ENCODE results near the gene FGF23. TPM values are rescaled to one million over a fixed set of nuclear protein-coding genes. Genes with fewer than 3 reads are reported as not detected.

Gene FGF23
- total RNA-seq, 1 donor from 2014 or later, result not detected

GRCh38 chr12:4323396-4323795 is 56.1 kb downstream of the FGF23 start:
- H3K27me3 ChIP-seq (ENCODE audit: control insufficient read depth, insufficient read depth, low read length), result no peaks in the 10 kb centered on the region
- peaks cover 3% of the 10 kb centered on the region for H3K36me3 ChIP-seq (ENCODE audit: control insufficient read depth, insufficient read depth, low read length)
- no peak for DNase-seq (ENCODE audit: low read depth)
- H3K4me3 ChIP-seq (ENCODE audit: low read depth, low read length), result no peak overlapping the region
- no peak for FAIRE-seq
- TF ChIP-seq CTCF (IDR thresholded peaks at IDR 0.05; ENCODE audit: insufficient read depth, low read length, severe bottlenecking), result no peak

DNA sequence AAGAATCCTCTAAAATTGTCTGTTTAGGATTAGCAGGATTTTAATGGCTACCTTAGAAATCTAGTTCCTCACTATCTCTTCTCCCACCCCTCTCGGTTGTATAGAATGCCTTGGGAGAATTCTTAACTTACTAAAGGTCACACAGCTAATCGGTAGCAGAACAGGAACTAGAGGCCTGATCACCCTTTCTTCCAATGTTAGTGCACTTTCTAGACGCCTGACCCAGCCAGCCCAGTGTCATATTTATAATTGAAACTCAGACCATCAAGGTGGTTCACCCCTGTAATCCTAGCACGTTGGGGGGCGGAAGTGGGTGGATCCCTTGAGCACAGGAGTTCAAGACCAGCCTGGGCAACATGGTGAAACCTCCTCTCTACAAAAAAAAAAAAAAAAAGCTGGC is 56.8 kb downstream of the FGF23 start:
- no peak for TF ChIP-seq CTCF (IDR thresholded peaks at IDR 0.05; ENCODE audit: insufficient read depth, low read length, severe bottlenecking)

DNA sequence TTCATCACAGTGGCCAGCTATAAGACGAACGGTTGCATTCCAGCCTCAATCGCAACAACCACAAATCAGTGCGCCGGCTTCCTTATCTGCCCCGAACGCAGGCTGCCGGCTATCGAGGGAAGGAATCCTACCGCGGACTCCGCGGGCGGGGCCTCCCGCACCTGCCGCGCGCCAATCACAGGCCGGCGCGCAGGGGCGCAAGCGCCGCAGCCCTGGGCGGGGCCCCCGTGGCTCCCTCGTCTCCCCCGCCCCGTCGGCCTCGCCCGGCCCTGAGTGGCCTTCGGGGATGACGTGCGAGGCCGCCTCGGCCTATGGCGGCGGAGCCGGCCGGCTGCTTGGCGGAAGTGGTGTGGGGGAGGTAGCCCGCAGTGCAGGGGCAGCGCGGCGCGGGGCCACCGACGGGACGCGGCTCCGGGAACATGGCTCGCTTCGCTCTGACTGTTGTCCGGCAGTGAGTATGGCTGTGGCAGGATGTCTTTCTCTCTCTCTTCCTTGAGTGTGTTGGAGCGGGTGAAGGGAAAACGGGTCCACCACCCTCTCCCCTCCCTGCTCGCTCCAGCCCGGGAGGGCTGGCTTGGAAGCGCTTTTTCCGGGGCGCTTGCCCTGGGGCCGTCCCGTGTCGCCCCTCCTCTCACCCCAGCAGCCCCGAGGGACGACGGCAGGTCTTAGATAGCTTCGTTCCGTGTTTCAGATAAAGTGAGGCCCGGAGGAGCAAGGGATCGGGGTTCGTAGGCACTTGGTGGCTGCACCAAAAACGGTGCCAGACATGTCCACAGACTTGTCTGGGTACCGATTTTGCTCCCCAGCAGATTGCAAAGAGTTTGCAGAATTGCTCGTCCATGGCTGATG is 58.4 kb downstream of the FGF23 start, which contains the start of gene TIGAR:
Gene TIGAR, plus strand, starts transcription at position 361 of the 849 bp plus-strand sequence. Its CDS starts 59 bp downstream, at position 420.
- DNase-seq (ENCODE audit: low read depth), result peak; percentile 86
- FAIRE-seq, result no peak
- no peak for TF ChIP-seq CTCF (IDR thresholded peaks at IDR 0.05; ENCODE audit: insufficient read depth, low read length, severe bottlenecking)
- H3K36me3 ChIP-seq (ENCODE audit: control insufficient read depth, insufficient read depth, low read length), result peaks cover 3% of the 10 kb centered on the region
- no peaks in the 10 kb centered on the region for H3K27me3 ChIP-seq (ENCODE audit: control insufficient read depth, insufficient read depth, low read length)
- peak within 1 kb of the TSS; percentile 98 for H3K4me3 ChIP-seq (ENCODE audit: low read depth, low read length)

More for the DNA sequence above, 56.8 kb downstream of the FGF23 start:
- Histone ChIP-seq H3K27me3 (ENCODE audit: control insufficient read depth, insufficient read depth, low read length) (no peaks in the 10 kb centered on the region), H3K4me3 (ENCODE audit: low read depth, low read length) (peak overlapping the region; percentile 5), H3K36me3 (ENCODE audit: control insufficient read depth, insufficient read depth, low read length) (peaks cover 3% of the 10 kb centered on the region)
- DNase-seq (ENCODE audit: low read depth) (no peak), FAIRE-seq (no peak)

DNA sequence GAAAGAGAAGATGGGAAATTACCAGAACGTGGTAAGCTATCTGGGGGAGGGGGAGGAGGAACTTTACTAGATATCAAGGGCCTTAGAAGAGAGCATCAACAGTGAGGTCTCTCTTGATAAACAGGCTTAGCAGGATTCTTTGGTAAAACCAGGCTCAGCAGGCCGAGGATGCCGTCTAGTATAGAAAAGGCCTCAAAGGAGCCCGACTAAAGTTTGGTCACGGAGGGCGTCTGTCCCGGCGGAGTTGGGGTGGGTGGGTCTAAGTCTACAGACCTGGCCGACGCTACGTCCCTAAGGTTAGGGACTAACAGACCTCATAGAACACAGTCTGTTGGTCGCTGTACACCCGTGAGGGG is 59.0 kb downstream of the FGF23 start:
- no peak for TF ChIP-seq CTCF (IDR thresholded peaks at IDR 0.05; ENCODE audit: insufficient read depth, low read length, severe bottlenecking)
- no peak for FAIRE-seq
- peak overlapping the region; percentile 98 for H3K4me3 ChIP-seq (ENCODE audit: low read depth, low read length)

More for the DNA sequence above, 59.0 kb downstream of the FGF23 start:
- no peaks in the 10 kb centered on the region for H3K27me3 ChIP-seq (ENCODE audit: control insufficient read depth, insufficient read depth, low read length)
- no peak for DNase-seq (ENCODE audit: low read depth)
- peaks cover 3% of the 10 kb centered on the region for H3K36me3 ChIP-seq (ENCODE audit: control insufficient read depth, insufficient read depth, low read length)

Other genes with a start within 250 kb of the FGF23 start
- 115 and 123 TPM in 2 replicates for gene CCND2, start 106.0 kb downstream of the FGF23 start, total RNA-seq
- gene TIGAR, start 58.5 kb downstream of the FGF23 start, total RNA-seq, result 10.0 and 11.8 TPM in 2 replicates
- not detected in 2 replicates for gene FGF6, start 66.1 kb upstream of the FGF23 start, total RNA-seq
- gene RAD51AP1, start 159.2 kb upstream of the FGF23 start, total RNA-seq, result 0.79 and 0.90 TPM in 2 replicates
- gene DYRK4, start 182.5 kb upstream of the FGF23 start, total RNA-seq, result 20.0 and 57.7 TPM in 2 replicates